GM18519 (cell line): ENCODE data around the gene CARD19.

Experiments
- ATAC-seq: cut with Tn5 transposase; IDR thresholded peaks from one replicate; pipeline ENCODE4 v1.9.1; 2021; ENCODE audit warnings: mild to moderate bottlenecking, moderate library complexity; ENCODE audit not compliant: unreplicated experiment, low FRiP score

The CARD19 gene

GRCh38 chr9:93149361-93149760, 53.3 kb downstream of the CARD19 start:
- ATAC-seq, result no peak

DNA sequence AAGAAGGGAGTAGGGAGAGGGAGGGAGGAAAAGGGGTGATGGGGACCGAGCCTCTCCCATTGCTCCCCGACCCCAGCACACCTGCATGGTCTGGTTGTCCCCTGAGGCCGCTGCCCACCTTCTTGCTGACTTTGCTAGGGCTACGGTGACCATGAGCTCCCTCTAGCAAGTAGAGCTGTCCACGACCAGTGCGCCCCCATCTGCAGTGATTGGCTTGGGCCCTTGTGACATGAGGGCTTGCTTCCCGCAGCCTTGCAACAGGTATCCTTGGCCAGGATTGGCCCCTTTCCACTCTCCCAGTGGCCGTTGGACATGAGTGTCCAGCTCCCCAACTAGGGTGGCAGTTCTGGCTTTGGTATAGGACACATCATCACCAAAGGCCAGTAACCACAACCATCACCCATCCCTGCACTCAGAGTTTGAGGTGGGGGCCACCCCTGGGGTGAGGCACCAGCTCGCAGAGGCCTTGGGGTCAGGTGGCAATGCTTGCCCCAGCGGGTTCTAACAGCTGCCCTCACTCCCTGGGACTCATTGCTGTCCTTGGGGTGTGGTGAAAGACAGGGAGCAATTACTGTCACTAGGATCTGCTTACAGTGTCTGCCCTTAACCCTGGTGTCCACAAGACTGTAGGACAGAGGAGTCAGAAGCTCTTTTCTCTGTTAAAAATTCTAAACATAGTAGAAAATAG, 55.2 kb downstream of the CARD19 start:
- ATAC-seq, result no peak

DNA sequence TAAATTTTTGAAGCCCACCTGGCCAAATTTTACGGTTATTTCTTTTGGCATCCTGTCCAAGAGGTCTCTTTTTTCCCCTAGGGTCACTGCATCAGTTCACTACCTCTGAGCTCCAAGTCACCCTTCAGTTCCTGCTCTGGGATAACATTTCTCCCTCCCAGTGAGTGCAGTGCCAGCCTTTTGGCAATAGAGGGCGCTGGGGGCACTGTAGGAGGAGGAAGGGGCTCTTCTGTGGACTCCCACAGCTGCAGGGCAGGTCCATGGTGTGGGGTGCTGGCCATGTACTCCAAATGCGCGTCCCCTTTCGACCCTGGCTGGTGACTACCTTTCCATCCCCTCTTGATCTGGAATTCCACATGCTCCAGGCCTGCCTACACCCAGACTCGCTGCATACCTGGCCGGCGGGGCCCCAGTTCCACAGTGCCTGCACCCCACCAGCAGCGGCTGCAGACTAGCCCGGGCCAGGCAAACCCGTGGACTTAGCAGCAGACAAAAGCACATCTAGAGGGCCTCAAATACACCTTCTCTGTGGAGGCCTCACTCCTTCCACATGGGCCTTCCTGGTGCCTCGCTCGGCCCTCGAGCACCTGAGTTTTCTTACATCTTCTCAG, 58.4 kb downstream of the CARD19 start:
- ATAC-seq, result no peak

GRCh38 chr9:93155716-93156474, 59.9 kb downstream of the CARD19 start:
- no peak for ATAC-seq

DNA sequence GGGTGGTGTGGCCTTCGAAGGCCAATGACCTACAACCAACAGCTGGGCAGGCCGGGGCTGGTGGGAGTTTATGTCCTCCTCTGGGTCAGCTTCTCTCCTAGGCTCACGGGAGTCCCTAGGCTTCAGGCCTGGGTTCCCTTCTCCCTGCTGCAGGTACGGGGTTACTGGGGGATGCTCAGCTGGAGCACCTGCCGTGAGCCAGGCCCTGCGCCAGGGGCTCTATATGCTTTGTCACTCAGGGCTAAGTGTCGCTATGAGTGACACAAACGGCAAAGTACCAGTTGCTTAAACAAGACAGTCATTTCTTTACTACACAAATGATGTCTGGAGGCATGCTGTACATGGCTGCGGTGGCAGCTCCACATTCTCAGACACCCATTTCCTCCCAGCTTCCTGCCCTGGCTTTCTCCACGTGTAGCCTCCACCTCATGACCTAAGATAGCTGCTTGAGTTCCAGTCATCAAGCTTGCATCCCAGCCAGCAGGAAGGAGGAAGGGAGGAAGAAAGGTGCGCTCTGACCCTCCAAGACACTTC, 60.5 kb downstream of the CARD19 start:
- no peak for ATAC-seq

GRCh38 chr9:93159601-93160471, 63.8 kb downstream of the CARD19 start:
- peak; percentile 42 for ATAC-seq

GRCh38 chr9:93161786-93162562, 66.0 kb downstream of the CARD19 start:
- ATAC-seq, result no peak
